SK-N-MC (cell line): ENCODE measurements around the gene DNAH10.

Experiments used
- EZH2 ChIP-seq: fragments of 200-600 bp; sonication (generic); IDR thresholded peaks from one replicate; pipeline ENCODE4 v1.6.1; 2017; ENCODE audit warnings: antibody characterized with exemption
- FOXP2 ChIP-seq: optimal IDR thresholded peaks from 2 replicates; pipeline ENCODE3; 2011; ENCODE audit warnings: mild to moderate bottlenecking, moderate library complexity; ENCODE audit not compliant: insufficient read depth; ENCODE audit errors: extremely low read length, control extremely low read depth
- POLR2AphosphoS5 ChIP-seq: IDR thresholded peaks from 2 replicates; pipeline ENCODE4 v1.6.1; 2012; ENCODE audit warnings: mild to moderate bottlenecking, low read depth, low read length, borderline replicate concordance

DNA sequence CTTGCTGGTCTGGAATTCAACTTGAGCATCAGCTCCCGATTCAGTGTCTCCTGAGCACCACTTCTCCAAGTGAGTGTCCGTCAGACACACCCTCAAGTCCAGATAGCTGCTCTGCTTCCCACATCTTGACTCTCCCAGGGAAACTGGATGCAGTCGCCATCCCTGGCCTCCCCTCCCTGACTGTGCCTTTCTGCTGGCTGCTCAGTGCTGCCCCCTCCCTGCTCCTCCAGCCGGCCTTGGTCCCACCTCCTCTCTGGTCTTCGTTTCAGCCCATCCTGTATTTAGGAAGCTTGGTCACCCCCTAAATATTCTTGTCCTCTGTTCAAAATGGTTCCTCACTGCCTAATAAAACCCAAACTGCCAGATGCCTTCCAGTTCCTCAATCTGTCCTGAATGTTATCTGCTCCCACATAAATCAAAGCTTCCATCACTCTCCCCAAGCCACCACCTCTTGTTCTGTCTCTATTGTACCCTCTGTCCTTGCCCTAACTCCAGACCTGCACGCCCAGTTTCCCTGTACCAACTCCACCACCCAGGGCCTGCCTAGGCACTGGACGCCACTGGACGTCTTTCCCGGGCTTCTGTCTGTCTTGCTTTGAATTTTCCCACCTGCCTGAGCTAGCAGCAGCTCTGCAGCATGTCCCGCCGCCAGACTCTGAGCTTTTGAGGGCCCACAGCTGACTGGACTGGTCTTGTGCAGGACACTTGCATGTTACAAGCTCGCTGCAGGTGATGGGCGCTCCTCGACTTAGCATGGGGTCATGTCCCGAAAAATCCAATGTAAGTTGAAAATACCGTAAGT is 176.8 kb downstream of the DNAH10 start:
- TF ChIP-seq EZH2: no peak
- TF ChIP-seq FOXP2: no peak
- no peak for TF ChIP-seq POLR2AphosphoS5
